ENCODE measurements around the gene RHOH.

DNA sequence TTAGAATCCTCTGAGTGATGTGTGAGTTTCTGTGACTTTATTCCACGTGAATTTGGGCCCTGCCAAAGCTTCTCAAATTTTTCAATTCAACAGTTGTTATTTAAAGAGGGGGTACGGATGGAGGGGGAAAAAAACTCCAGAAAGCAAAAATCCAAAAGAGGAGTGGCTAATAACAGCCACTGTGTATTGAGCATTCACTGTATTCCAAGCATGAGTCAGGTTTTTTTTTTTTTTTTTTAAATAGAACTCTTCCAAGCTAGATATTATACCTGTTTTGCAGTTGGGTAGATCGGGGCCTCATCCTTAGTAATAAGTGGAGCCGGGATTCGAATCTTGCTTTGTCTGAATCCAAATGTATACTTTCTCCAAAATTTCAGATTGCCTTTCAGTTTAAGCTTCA lies 6.4 kb upstream of the RHOH start:
- TF ChIP-seq, protein P1, sequence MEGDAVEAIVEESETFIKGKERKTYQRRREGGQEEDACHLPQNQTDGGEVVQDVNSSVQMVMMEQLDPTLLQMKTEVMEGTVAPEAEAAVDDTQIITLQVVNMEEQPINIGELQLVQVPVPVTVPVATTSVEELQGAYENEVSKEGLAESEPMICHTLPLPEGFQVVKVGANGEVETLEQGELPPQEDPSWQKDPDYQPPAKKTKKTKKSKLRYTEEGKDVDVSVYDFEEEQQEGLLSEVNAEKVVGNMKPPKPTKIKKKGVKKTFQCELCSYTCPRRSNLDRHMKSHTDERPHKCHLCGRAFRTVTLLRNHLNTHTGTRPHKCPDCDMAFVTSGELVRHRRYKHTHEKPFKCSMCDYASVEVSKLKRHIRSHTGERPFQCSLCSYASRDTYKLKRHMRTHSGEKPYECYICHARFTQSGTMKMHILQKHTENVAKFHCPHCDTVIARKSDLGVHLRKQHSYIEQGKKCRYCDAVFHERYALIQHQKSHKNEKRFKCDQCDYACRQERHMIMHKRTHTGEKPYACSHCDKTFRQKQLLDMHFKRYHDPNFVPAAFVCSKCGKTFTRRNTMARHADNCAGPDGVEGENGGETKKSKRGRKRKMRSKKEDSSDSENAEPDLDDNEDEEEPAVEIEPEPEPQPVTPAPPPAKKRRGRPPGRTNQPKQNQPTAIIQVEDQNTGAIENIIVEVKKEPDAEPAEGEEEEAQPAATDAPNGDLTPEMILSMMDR (IDR thresholded peaks at IDR 0.05), result no peak
- TF ChIP-seq POLR2A (IDR thresholded peaks at IDR 0.05), result no peak
